Measurements from ENCODE around the gene BCAP31. TPM values are rescaled to one million over a fixed set of nuclear protein-coding genes. Genes with fewer than 3 reads are reported as not detected.
"Not testable (repeated sequence)": the region's sequence is repeated elsewhere in the genome, so short reads cannot be mapped to it uniquely, and the experiment has no call there.

BCAP31 gene
- total and polyA plus RNA-seq, 2 of the 13 experiments (the other 11 are each of a cell fraction or from before 2014, with no cell fraction given) = 139 to 178 TPM

DNA sequence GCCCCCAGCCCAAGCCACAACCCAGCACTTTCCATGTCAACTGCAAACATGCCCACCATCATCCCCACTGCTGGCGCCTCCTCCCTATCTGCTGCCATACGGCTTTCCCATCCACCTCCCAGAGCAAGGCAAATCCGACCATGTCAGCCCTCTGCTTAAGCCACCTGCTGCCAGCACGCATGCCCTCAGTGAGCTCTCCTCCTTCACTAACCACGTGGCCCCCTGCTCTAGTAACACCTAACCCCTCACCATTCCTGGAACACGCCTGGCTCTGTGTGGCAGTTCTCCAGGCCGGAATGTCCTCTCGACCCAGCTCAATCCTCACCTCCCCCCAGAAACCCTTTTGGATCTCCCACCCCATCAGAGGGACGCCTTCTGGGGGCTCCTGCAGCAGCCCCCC is 17.4 kb downstream of the BCAP31 start (continued):
- TF ChIP-seq DMTF1 (CRISPR knock-in tag; IDR thresholded peaks at IDR 0.05) = no peak

- H3K4me2 ChIP-seq (ENCODE audit: low read depth, low read length); DNase-seq (ENCODE audit: low spot score); in situ Hi-C loops (cut with HindIII; ENCODE audit: extremely low pct_ligation_motif_present, low pct_unique_long_range_greater_than_20kb); H4K20me1 ChIP-seq (ENCODE audit: insufficient read depth, low read length); H3K27me3 ChIP-seq (ENCODE audit: control insufficient read depth in 1 of 2, insufficient read depth in 2 of 2, low read length in 2 of 2); H3K9me3 ChIP-seq (ENCODE audit: low read length); H3K4me3 ChIP-seq (replicated peaks in 1 of 3; ENCODE audit: insufficient read depth in 1 of 3, low read depth in 2 of 3, low read length in 3 of 3); H3K27ac ChIP-seq (ENCODE audit: extremely low read length, insufficient read depth, low read length); H3K9ac ChIP-seq (ENCODE audit: insufficient read depth, low read depth, low read length); intact Hi-C loops (cut with micrococcal nuclease; ENCODE audit: unreplicated experiment); CTCF ChIA-PET (ENCODE audit: low intra/inter-chr PET ratio, low total read pairs); H3K79me2 ChIP-seq (ENCODE audit: insufficient read depth, low read length); H3K4me1 ChIP-seq (ENCODE audit: insufficient read depth, low read length); H2AFZ ChIP-seq (ENCODE audit: low read length); FAIRE-seq; BruUV-seq (replicated peaks): not testable (repeated sequence)
- POLR2A ChIA-PET = interaction anchor here (1.0 kb wide), 1 partner anchor 21 kb away, joined by 3 read pairs; no protein-coding TSS in a partner anchor
- WGBS (ENCODE audit: low lambda C conversion rate) = 100% methylated on average over 5 of the region's 18 CpGs
- peak; percentile 71; the same call in 1 of the 2 replicates for TF ChIP-seq ZBTB33 (CRISPR knock-in tag; IDR thresholded peaks at IDR 0.05)
- 0 out of 2 replicates have a peak, but pooled peaks have one; percentile 23 for TF ChIP-seq RBFOX2 (IDR thresholded peaks at IDR 0.05; ENCODE audit: low read depth, low read length)
- peaks cover 5 to 14% of the 10 kb centered on the region in 2 experiments; a peak in 3 of 5 replicates for H3K36me3 ChIP-seq (replicated peaks in 1 of 2; ENCODE audit: control insufficient read depth in 1 of 2, insufficient read depth in 2 of 2, low read length in 2 of 2)
- ATAC-seq = peak; percentile 50
Measured at GRCh38 chrX:153705403-153706060, 18.7 kb downstream of the BCAP31 start.

- CTCF ChIA-PET (ENCODE audit: low intra/inter-chr PET ratio, low total read pairs); H4K20me1 ChIP-seq (ENCODE audit: insufficient read depth, low read length); H3K9ac ChIP-seq (ENCODE audit: insufficient read depth, low read depth, low read length); H3K4me1 ChIP-seq (ENCODE audit: insufficient read depth, low read length); H3K4me3 ChIP-seq (replicated peaks in 1 of 3; ENCODE audit: insufficient read depth in 1 of 3, low read depth in 2 of 3, low read length in 3 of 3); DNase-seq (ENCODE audit: low spot score); H3K27me3 ChIP-seq (ENCODE audit: control insufficient read depth in 1 of 2, insufficient read depth in 2 of 2, low read length in 2 of 2); FAIRE-seq; intact Hi-C loops (cut with micrococcal nuclease; ENCODE audit: unreplicated experiment); H3K4me2 ChIP-seq (ENCODE audit: low read depth, low read length); H3K9me3 ChIP-seq (ENCODE audit: low read length); H3K79me2 ChIP-seq (ENCODE audit: insufficient read depth, low read length); BruUV-seq (replicated peaks); H3K27ac ChIP-seq (ENCODE audit: extremely low read length, insufficient read depth, low read length); in situ Hi-C loops (cut with HindIII; ENCODE audit: extremely low pct_ligation_motif_present, low pct_unique_long_range_greater_than_20kb); H2AFZ ChIP-seq (ENCODE audit: low read length); ATAC-seq: not testable (repeated sequence)
- H3K36me3 ChIP-seq (replicated peaks in 1 of 2; ENCODE audit: control insufficient read depth in 1 of 2, insufficient read depth in 2 of 2, low read length in 2 of 2) = peaks cover 5 to 13% of the 10 kb centered on the region in 2 experiments; a peak in 3 of 5 replicates
- 95% methylated on average over 6 of the region's 12 CpGs for WGBS (ENCODE audit: low lambda C conversion rate)
- POLR2A ChIA-PET = interaction anchor here (1.0 kb wide), 1 partner anchor 22 kb away, joined by 3 read pairs; no protein-coding TSS in a partner anchor
Measured at GRCh38 chrX:153704631-153705402, 19.4 kb downstream of the BCAP31 start.

Data from HepG2 (cell line).